ENCODE results near the gene SPTBN2. TPM values are rescaled to one million over a fixed set of nuclear protein-coding genes. Genes with fewer than 3 reads are reported as not detected.

Gene SPTBN2
- total RNA-seq, 1 donor from 2014 or later: 38.7 TPM

- Histone ChIP-seq H3K4me3 (ENCODE audit: low read depth, low read length) (no peak overlapping the region), H3K36me3 (ENCODE audit: control insufficient read depth, insufficient read depth, low read length) (peaks cover 44% of the 10 kb centered on the region), H3K27me3 (ENCODE audit: control insufficient read depth, insufficient read depth, low read length) (no peaks in the 10 kb centered on the region)
- DNase-seq (ENCODE audit: low read depth): no peak
- FAIRE-seq: no peak
- TF ChIP-seq, protein P1, sequence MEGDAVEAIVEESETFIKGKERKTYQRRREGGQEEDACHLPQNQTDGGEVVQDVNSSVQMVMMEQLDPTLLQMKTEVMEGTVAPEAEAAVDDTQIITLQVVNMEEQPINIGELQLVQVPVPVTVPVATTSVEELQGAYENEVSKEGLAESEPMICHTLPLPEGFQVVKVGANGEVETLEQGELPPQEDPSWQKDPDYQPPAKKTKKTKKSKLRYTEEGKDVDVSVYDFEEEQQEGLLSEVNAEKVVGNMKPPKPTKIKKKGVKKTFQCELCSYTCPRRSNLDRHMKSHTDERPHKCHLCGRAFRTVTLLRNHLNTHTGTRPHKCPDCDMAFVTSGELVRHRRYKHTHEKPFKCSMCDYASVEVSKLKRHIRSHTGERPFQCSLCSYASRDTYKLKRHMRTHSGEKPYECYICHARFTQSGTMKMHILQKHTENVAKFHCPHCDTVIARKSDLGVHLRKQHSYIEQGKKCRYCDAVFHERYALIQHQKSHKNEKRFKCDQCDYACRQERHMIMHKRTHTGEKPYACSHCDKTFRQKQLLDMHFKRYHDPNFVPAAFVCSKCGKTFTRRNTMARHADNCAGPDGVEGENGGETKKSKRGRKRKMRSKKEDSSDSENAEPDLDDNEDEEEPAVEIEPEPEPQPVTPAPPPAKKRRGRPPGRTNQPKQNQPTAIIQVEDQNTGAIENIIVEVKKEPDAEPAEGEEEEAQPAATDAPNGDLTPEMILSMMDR (IDR thresholded peaks at IDR 0.05; ENCODE audit: insufficient read depth, low read length, severe bottlenecking): no peak
These were observed 36.1 kb downstream of the SPTBN2 start for GRCh38 chr11:66692871-66693331.

GRCh38 chr11:66692446-66692845 is 36.6 kb downstream of the SPTBN2 start:
- TF ChIP-seq, protein P1 (IDR thresholded peaks at IDR 0.05; ENCODE audit: insufficient read depth, low read length, severe bottlenecking): no peak
- H3K36me3 ChIP-seq (ENCODE audit: control insufficient read depth, insufficient read depth, low read length): peaks cover 48% of the 10 kb centered on the region
- no peak for DNase-seq (ENCODE audit: low read depth)
- H3K27me3 ChIP-seq (ENCODE audit: control insufficient read depth, insufficient read depth, low read length): no peaks in the 10 kb centered on the region
- no peak for FAIRE-seq
- no peak overlapping the region for H3K4me3 ChIP-seq (ENCODE audit: low read depth, low read length)

DNA sequence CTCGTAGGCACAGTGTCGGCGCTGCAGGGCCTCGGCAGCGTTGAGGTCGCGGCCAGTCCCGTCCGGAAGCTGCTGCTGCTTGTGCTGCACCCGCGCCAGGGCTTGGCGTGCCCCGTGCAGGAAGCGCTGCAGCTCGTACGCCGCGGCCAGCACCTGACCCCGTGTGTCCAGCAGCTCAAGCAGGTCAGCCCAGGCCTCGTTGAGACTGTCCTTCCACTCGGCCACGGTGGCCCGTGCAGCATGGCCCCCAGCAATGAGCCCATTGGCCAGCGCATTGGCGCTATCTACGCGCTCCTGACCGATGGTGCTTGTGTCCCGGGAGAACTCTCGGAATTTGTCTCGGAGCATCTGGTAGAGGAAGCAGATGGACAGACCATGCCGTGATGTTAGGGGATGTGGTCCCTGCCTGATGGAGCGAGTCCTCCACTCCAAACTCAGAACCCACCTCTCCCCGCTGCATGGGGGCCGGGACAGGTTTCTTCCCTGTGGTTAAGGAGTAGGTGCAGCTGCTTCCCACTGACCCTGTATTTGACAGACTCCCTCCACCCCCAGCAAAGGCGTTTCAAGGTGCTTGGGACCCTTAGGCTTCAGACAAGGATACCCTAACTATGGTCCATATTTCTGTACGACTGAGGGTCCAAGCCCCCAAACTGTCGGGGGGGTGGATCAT is 37.6 kb downstream of the SPTBN2 start:
- H3K27me3 ChIP-seq (ENCODE audit: control insufficient read depth, insufficient read depth, low read length): no peaks in the 10 kb centered on the region
- no peak for DNase-seq (ENCODE audit: low read depth)
- FAIRE-seq: no peak
- peaks cover 45% of the 10 kb centered on the region for H3K36me3 ChIP-seq (ENCODE audit: control insufficient read depth, insufficient read depth, low read length)
- TF ChIP-seq, protein P1 (IDR thresholded peaks at IDR 0.05; ENCODE audit: insufficient read depth, low read length, severe bottlenecking): no peak
- H3K4me3 ChIP-seq (ENCODE audit: low read depth, low read length): no peak overlapping the region

DNA sequence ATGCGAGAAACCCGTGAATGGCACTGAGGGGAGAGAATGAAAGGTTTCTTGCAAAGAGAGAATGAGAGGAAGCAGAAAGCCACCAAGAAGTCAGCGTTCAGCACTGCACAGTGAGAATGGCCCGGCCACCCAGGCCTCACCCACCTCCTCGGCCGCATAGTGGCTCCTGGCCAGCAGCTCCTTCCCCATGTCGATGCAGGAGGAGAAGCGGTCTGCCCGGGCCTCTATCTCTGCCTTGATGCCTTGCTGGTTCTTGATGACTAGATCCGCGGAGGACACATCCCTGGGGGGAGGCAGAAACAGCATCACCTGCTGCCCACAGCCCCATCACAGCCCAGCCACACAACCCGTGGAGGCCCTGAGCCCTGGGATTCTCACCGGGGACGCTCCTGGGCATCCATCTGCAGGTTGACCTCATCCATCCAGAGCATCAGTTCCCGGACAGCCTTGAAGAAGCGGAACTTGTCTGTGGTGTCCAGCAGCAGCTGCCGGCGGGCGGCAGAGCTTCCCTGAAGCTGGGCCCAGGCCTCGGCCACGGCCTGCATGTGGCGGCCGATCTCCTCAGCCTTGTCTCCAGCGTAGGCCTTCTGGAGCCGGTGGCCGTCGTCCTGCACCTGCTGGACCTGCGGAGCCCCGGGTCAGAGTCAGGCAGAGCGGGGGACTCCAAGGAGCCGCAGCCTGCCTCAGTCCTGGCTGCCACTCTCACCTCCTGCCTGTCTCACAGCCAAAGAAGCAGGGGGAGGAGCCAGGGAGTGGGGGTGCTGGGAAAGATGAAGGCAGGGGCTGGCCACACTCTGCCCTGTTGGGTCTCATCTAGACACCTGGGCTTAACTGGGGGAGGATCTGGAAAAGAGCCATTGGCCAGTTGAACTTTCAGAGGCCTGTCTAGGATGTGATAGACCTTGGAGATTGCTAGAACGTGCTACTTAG is 39.1 kb downstream of the SPTBN2 start:
- FAIRE-seq (no peak), DNase-seq (ENCODE audit: low read depth) (no peak)
- TF ChIP-seq, protein P1 (IDR thresholded peaks at IDR 0.05; ENCODE audit: insufficient read depth, low read length, severe bottlenecking): no peak
- H3K36me3 ChIP-seq (ENCODE audit: control insufficient read depth, insufficient read depth, low read length): peaks cover 50% of the 10 kb centered on the region
- no peaks in the 10 kb centered on the region for H3K27me3 ChIP-seq (ENCODE audit: control insufficient read depth, insufficient read depth, low read length)
- no peak overlapping the region for H3K4me3 ChIP-seq (ENCODE audit: low read depth, low read length)

DNA sequence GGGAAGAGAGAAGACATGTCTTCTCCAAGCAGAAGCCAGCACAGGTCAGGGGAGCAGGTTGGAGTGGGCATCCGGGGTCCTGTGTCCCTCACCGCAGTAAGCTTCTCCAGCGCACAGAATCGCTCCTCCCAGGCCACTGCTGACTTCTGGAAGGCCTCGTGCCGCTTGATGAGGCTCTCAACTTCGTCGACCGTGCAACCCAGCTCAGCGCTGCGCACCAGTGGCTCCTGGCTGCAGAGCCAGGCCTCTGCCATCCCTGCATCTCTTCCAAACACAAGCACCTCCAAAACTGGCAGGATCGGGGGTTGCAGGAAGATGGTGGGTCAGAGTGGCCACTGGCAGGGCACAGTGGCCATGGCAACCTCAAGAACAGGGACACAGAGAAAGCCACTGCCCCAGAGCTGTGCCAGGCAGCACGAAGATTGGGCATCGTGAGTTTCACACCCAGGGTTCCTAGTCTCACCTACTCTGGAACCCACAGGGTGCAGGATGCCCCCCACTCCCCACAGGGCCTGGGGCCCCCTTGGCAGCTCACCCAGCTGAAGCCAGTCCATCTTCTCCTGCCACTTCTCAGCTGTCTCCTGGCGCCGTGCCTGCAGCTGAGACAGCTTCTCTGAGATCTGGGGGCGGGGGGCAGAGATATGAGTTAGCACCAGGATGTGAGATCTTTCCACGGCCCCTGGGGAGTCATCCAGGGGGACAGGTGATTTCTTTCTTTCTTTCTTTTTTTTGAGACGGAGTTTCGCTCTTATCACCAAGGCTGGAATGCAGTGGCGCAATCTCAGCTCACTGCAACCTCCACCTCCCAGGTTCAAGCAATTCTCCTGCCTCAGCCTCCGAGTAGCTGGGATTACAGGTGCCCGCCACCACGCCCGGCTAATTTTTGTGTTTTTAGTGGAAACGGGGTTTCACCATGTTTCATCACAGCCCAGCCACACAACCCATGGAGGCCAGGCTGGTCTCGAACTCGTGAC is 40.2 kb downstream of the SPTBN2 start:
- FAIRE-seq (no peak), DNase-seq (ENCODE audit: low read depth) (no peak)
- Histone ChIP-seq H3K36me3 (ENCODE audit: control insufficient read depth, insufficient read depth, low read length) (peaks cover 49% of the 10 kb centered on the region), H3K4me3 (ENCODE audit: low read depth, low read length) (no peak overlapping the region), H3K27me3 (ENCODE audit: control insufficient read depth, insufficient read depth, low read length) (no peaks in the 10 kb centered on the region)
- TF ChIP-seq, protein P1 (IDR thresholded peaks at IDR 0.05; ENCODE audit: insufficient read depth, low read length, severe bottlenecking): no peak

Measured in bronchial epithelial cell (primary cell).